Neuronal stem cell (in vitro differentiated cells): ENCODE results near the gene FBXL13.
A peak's percentile ranks its signal among the peaks of the same experiment; 100 is the strongest.
"Not testable (repeated sequence)": the region's sequence is repeated elsewhere in the genome, so short reads cannot be mapped to it uniquely, and the experiment has no call there.

Experiments
- DNase-seq: peaks from one replicate; pipeline ENCODE4 v3.0.0-alpha.2; 2013; ENCODE audit warnings: low spot score
- H2AFZ ChIP-seq: one replicate; pipeline ENCODE4 v1.6.1; 2013; ENCODE audit warnings: mild to moderate bottlenecking, low read length, inconsistent platforms
- H2AK5ac ChIP-seq: 2 replicates; pipeline ENCODE4 v1.6.1; 2013; ENCODE audit warnings: low read depth, mild to moderate bottlenecking, inconsistent platforms, low read length, moderate library complexity, mixed read lengths
- H2BK120ac ChIP-seq: 2 replicates; pipeline ENCODE4 v1.6.1; 2013; ENCODE audit warnings: low read depth, mild to moderate bottlenecking, inconsistent platforms, low read length, moderate library complexity, mixed read lengths
- H2BK12ac ChIP-seq: one replicate; pipeline ENCODE4 v1.6.1; 2013; ENCODE audit warnings: low read length, inconsistent platforms
- H2BK15ac ChIP-seq: 2 replicates; pipeline ENCODE4 v1.6.1; 2013; ENCODE audit warnings: mild to moderate bottlenecking, low read length, inconsistent platforms, mixed read lengths
- H2BK5ac ChIP-seq: one replicate; pipeline ENCODE4 v1.6.1; 2013; ENCODE audit warnings: inconsistent platforms, mild to moderate bottlenecking, low read length, moderate library complexity
- H3K14ac ChIP-seq: one replicate; pipeline ENCODE4 v1.6.1; 2013; ENCODE audit warnings: low read length, inconsistent platforms
- H3K18ac ChIP-seq: 2 replicates; pipeline ENCODE4 v1.6.1; 2013; ENCODE audit warnings: low read length, inconsistent platforms
- H3K23ac ChIP-seq: 2 replicates; pipeline ENCODE4 v1.6.1; 2013; ENCODE audit warnings: low read depth, mild to moderate bottlenecking, mixed read lengths, low read length, inconsistent platforms; ENCODE audit not compliant: poor library complexity
- H3K27ac ChIP-seq: replicated peaks from 3 replicates; pipeline ENCODE4 v1.5.1; 2013; ENCODE audit warnings: low read length, inconsistent platforms
- H3K27me3 ChIP-seq, 3 experiments: 2 replicates each; pipeline ENCODE4 v1.6.1; 2013; ENCODE audit warnings: low read length in 3 of 3, mild to moderate bottlenecking in 2 of 3, inconsistent platforms in 1 of 3, low read depth in 1 of 3, mixed read lengths in 1 of 3, moderate library complexity in 1 of 3; ENCODE audit not compliant: control insufficient read depth in 3 of 3, insufficient read depth in 3 of 3
- H3K36me3 ChIP-seq, 2 donors: replicated peaks in 1 of 2; 2 replicates each; pipeline ENCODE4 v1.6.1; 2013; ENCODE audit warnings: low read length in 2 of 2; ENCODE audit not compliant: control insufficient read depth in 2 of 2, insufficient read depth in 2 of 2
- H3K4ac ChIP-seq: 2 replicates; pipeline ENCODE4 v1.6.1; 2013; ENCODE audit warnings: inconsistent platforms, mild to moderate bottlenecking, low read length, moderate library complexity
- H3K4me1 ChIP-seq, 2 donors: 1 replicate in 1 of 2; 2 replicates in 1 of 2; pipeline ENCODE4 v1.6.1; 2013; ENCODE audit warnings: low read length in 2 of 2, low read depth in 1 of 2; ENCODE audit not compliant: control insufficient read depth in 2 of 2, insufficient read depth in 1 of 2
- H3K4me2 ChIP-seq: one replicate; pipeline ENCODE4 v1.6.1; 2013; ENCODE audit warnings: mild to moderate bottlenecking, low read length, inconsistent platforms; ENCODE audit not compliant: insufficient read depth, poor library complexity, severe bottlenecking
- H3K4me3 ChIP-seq, 2 donors: 2 replicates each; pipeline ENCODE4 v1.5.1; 2013; ENCODE audit warnings: low read length in 2 of 2, mild to moderate bottlenecking in 2 of 2, inconsistent platforms in 1 of 2, moderate library complexity in 1 of 2
- H3K79me1 ChIP-seq: one replicate; pipeline ENCODE4 v1.6.1; 2013; ENCODE audit warnings: low read depth, mild to moderate bottlenecking, inconsistent platforms, low read length, moderate library complexity
- H3K9ac ChIP-seq: one replicate; pipeline ENCODE4 v1.6.1; 2013; ENCODE audit warnings: mild to moderate bottlenecking, low read depth, low read length, inconsistent platforms; ENCODE audit not compliant: poor library complexity
- H3K9me3 ChIP-seq, 2 donors: replicated peaks in 1 of 2; 2 replicates each; pipeline versions ENCODE3 to v1.6.1; 2013; ENCODE audit warnings: low read length in 2 of 2, mild to moderate bottlenecking in 2 of 2, inconsistent platforms in 1 of 2, low read depth in 1 of 2, mixed read lengths in 1 of 2, moderate library complexity in 1 of 2; ENCODE audit not compliant: control insufficient read depth in 2 of 2, insufficient read depth in 1 of 2
- H4K8ac ChIP-seq: one replicate; pipeline ENCODE4 v1.6.1; 2013; ENCODE audit warnings: low read depth, mild to moderate bottlenecking, inconsistent platforms, low read length, moderate library complexity
- H4K91ac ChIP-seq: one replicate; pipeline ENCODE4 v1.6.1; 2013; ENCODE audit warnings: low read length, low read depth, mild to moderate bottlenecking, inconsistent platforms; ENCODE audit not compliant: poor library complexity
- WGBS, 2 donors: extraction: QIAGEN DNeasy Blood & Tissue Kit; methylation state at CpG; one replicate each; pipeline ENCODE4 v1.1.7; 2013; ENCODE audit warnings: missing lambda C conversion rate in 2 of 2, mixed read lengths in 1 of 2; ENCODE audit not compliant: insufficient read length in 2 of 2, insufficient replicate concordance in 1 of 2; ENCODE audit errors: extremely low coverage in 2 of 2; 5-methylcytosine and 5-hydroxymethylcytosine counted together

FBXL13 gene

GRCh38 chr7:103078226-103078625, 3.6 kb upstream of the FBXL13 start:
- H2BK15ac ChIP-seq, H3K4me1 ChIP-seq, DNase-seq, H3K9ac ChIP-seq, H2BK12ac ChIP-seq, H3K4me3 ChIP-seq, H3K18ac ChIP-seq, H3K23ac ChIP-seq, H3K4ac ChIP-seq, H4K8ac ChIP-seq, H4K91ac ChIP-seq, H2BK5ac ChIP-seq, H3K9me3 ChIP-seq, H3K4me2 ChIP-seq, H3K79me1 ChIP-seq, H2AFZ ChIP-seq, H3K14ac ChIP-seq, H2BK120ac ChIP-seq, H2AK5ac ChIP-seq, H3K27ac ChIP-seq, H3K27me3 ChIP-seq: not testable (repeated sequence)
- no CpG with 5 or more reads among the region's 6 CpGs for WGBS, 2 donors
- peaks cover 3 to 43% of the 10 kb centered on the region in 2 donors for H3K36me3 ChIP-seq

GRCh38 chr7:103077318-103077717, 2.7 kb upstream of the FBXL13 start:
- no peak overlapping the region for H4K8ac ChIP-seq
- H3K18ac ChIP-seq, result no peak overlapping the region
- H2BK12ac ChIP-seq, result no peak overlapping the region
- H4K91ac ChIP-seq, result no peak overlapping the region
- H2BK120ac ChIP-seq, result no peak overlapping the region
- H3K36me3 ChIP-seq, result peaks cover 3 to 34% of the 10 kb centered on the region in 2 donors
- no peak overlapping the region for H3K4me3 ChIP-seq
- H3K27me3 ChIP-seq, result no peaks in the 10 kb centered on the region
- no peak overlapping the region for H2BK15ac ChIP-seq
- no CpG with 5 or more reads among the region's 3 CpGs for WGBS, 2 donors
- H3K79me1 ChIP-seq, result peaks cover 2% of the 10 kb centered on the region
- no peak overlapping the region for H3K9ac ChIP-seq
- DNase-seq, result no peak
- no peak overlapping the region for H2AFZ ChIP-seq
- no peaks in the 10 kb centered on the region for H3K9me3 ChIP-seq
- no peak overlapping the region for H3K14ac ChIP-seq
- no peak overlapping the region for H3K23ac ChIP-seq
- H3K27ac ChIP-seq, result no peak overlapping the region
- no peaks in the 10 kb centered on the region for H3K4me1 ChIP-seq
- H3K4me2 ChIP-seq, result no peak overlapping the region
- H3K4ac ChIP-seq, result no peak overlapping the region
- no peak overlapping the region for H2BK5ac ChIP-seq
- no peak overlapping the region for H2AK5ac ChIP-seq

- WGBS, 2 donors, result no CpG with 5 or more reads among the region's 7 CpGs
- Histone ChIP-seq H2AFZ (no peak overlapping the region), H3K9ac (no peak overlapping the region), H2AK5ac (no peak overlapping the region), H3K4me2 (no peak overlapping the region), H3K23ac (no peak overlapping the region), H3K4me3 (no peak overlapping the region), H2BK5ac (no peak overlapping the region), H3K27me3 (no peaks in the 10 kb centered on the region), H3K4ac (no peak overlapping the region), H3K36me3 (peaks cover 3 to 31% of the 10 kb centered on the region in 2 donors), H4K91ac (no peak overlapping the region), H3K27ac (no peak overlapping the region), H3K18ac (no peak overlapping the region), H3K4me1 (peaks cover 0 to 1% of the 10 kb centered on the region in 2 donors), H2BK120ac (no peak overlapping the region), H3K9me3 (no peaks in the 10 kb centered on the region), H2BK15ac (no peak overlapping the region), H4K8ac (no peak overlapping the region), H3K14ac (no peak overlapping the region), H3K79me1 (peaks cover 2% of the 10 kb centered on the region), H2BK12ac (no peak overlapping the region)
- no peak for DNase-seq
Measured at GRCh38 chr7:103076764-103077163, 2.2 kb upstream of the FBXL13 start.

GRCh38 chr7:103075337-103075918, 832 bp upstream of the FBXL13 start:
- Histone ChIP-seq H3K4ac (no peak overlapping the region), H2BK120ac (no peak overlapping the region), H2BK12ac (no peak overlapping the region), H3K36me3 (peaks cover 3 to 31% of the 10 kb centered on the region in 2 donors), H3K18ac (peak overlapping the region; percentile 38), H3K23ac (no peak overlapping the region), H2BK15ac (no peak overlapping the region), H2AK5ac (no peak overlapping the region), H2BK5ac (peak overlapping the region; percentile 2), H3K79me1 (peaks cover 2% of the 10 kb centered on the region), H3K9ac (peak overlapping the region; percentile 75), H3K14ac (no peak overlapping the region), H3K4me3 (peak overlapping the region; percentile 61 to 92), H3K4me1 (peaks cover 0 to 1% of the 10 kb centered on the region in 2 donors), H3K27me3 (no peaks in the 10 kb centered on the region), H3K9me3 (peaks cover 2 to 3% of the 10 kb centered on the region in 2 donors), H3K27ac (peak overlapping the region; percentile 95), H4K91ac (no peak overlapping the region), H2AFZ (peak overlapping the region; percentile 91), H3K4me2 (peak overlapping the region; percentile 83), H4K8ac (no peak overlapping the region)
- peak; percentile 48 for DNase-seq
- no CpG with 5 or more reads among the region's 36 CpGs for WGBS, 2 donors
